Thoracic aorta (tissue), 2 donors: ENCODE measurements around the gene NNMT. TPM values are rescaled to one million over a fixed set of nuclear protein-coding genes. Genes with fewer than 3 reads are reported as not detected.

ENCODE experiments used
- ATAC-seq: fragments of 150-250 bp; one replicate; pipeline ENCODE4 v1.8.0; 2017; ENCODE audit warnings: low read depth; ENCODE audit not compliant: insufficient number of reproducible peaks, low FRiP score
- DNase-seq: peaks from one replicate; pipeline ENCODE4 v3.0.0-alpha.2; 2020; ENCODE audit warnings: low spot score
- H3K27ac ChIP-seq, 2 donors: fragments of 200-600 bp; sonication (generic); 1 replicate in 1 of 2; 2 replicates in 1 of 2; pipeline ENCODE4 v1.5.1; 2016; ENCODE audit warnings: mild to moderate bottlenecking in 2 of 2, moderate library complexity in 2 of 2
- H3K27me3 ChIP-seq: fragments of 200-600 bp; sonication (generic); replicated peaks from 2 replicates; pipeline ENCODE4 v1.6.0; 2016; ENCODE audit warnings: mild to moderate bottlenecking; ENCODE audit not compliant: insufficient read depth
- H3K36me3 ChIP-seq: fragments of 200-600 bp; sonication (generic); one replicate; pipeline ENCODE4 v1.5.1; 2016
- H3K4me1 ChIP-seq, 2 donors: fragments of 200-600 bp; sonication (generic); 1 replicate in 1 of 2; 2 replicates in 1 of 2; pipeline versions ENCODE4 v1.5.1 to v1.6.0; 2016; ENCODE audit warnings: low read depth in 2 of 2, mild to moderate bottlenecking in 1 of 2; ENCODE audit not compliant: control insufficient read depth in 1 of 2
- H3K4me3 ChIP-seq: fragments of 200-600 bp; sonication (generic); 2 replicates; pipeline ENCODE4 v1.5.1; 2016; ENCODE audit warnings: mild to moderate bottlenecking
- H3K9me3 ChIP-seq: fragments of 200-600 bp; sonication (generic); 2 replicates; pipeline ENCODE4 v1.5.1; 2016
- total RNA-seq, 2 donors: library from RNA; depleted of rRNA; stranded (reverse); fragments of >200 nt; gene quantifications; one replicate each; pipeline versions ENCODE4 v1.1.0 to v1.2.3, GENCODE V29; 2016
- TF ChIP-seq, protein P1 (sequence below): fragments of 200-600 bp; sonication (generic); IDR thresholded peaks from one replicate; pipeline ENCODE4 v1.5.1; 2019; ENCODE audit warnings: antibody characterized with exemption

NNMT gene
- total RNA-seq, 2 donors from 2014 or later = 583 to 1,213 TPM

GRCh38 chr11:114362958-114363357 is 66.8 kb downstream of the NNMT start:
- Histone ChIP-seq H3K4me1 (peaks cover 9 to 17% of the 10 kb centered on the region in 2 donors), H3K4me3 (no peak overlapping the region), H3K27ac (no peak overlapping the region), H3K36me3 (no peaks in the 10 kb centered on the region), H3K9me3 (no peaks in the 10 kb centered on the region), H3K27me3 (no peaks in the 10 kb centered on the region)
- DNase-seq = no peak
- no peak for ATAC-seq
- TF ChIP-seq, protein P1, sequence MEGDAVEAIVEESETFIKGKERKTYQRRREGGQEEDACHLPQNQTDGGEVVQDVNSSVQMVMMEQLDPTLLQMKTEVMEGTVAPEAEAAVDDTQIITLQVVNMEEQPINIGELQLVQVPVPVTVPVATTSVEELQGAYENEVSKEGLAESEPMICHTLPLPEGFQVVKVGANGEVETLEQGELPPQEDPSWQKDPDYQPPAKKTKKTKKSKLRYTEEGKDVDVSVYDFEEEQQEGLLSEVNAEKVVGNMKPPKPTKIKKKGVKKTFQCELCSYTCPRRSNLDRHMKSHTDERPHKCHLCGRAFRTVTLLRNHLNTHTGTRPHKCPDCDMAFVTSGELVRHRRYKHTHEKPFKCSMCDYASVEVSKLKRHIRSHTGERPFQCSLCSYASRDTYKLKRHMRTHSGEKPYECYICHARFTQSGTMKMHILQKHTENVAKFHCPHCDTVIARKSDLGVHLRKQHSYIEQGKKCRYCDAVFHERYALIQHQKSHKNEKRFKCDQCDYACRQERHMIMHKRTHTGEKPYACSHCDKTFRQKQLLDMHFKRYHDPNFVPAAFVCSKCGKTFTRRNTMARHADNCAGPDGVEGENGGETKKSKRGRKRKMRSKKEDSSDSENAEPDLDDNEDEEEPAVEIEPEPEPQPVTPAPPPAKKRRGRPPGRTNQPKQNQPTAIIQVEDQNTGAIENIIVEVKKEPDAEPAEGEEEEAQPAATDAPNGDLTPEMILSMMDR = no peak

Other genes starting within 250 kb of the NNMT start
- gene ZBTB16, start 236.7 kb upstream of the NNMT start, total RNA-seq = 100 to 1,000 TPM; 314 to 545 TPM
- 1 to 10 TPM; 2.9 to 4.1 TPM for gene C11orf71, start 104.1 kb downstream of the NNMT start, total RNA-seq
- 10 to 100 TPM; 10.0 to 39.4 TPM for gene RBM7, start 104.3 kb downstream of the NNMT start, total RNA-seq
- 100 to 1,000 TPM; 101 to 177 TPM for gene REXO2, start 143.1 kb downstream of the NNMT start, total RNA-seq